Body of pancreas (tissue), 4 donors: ENCODE data around the gene CDC42EP5.

Experiments used
- POLR2A ChIP-seq, 3 donors: fragments of 450-650 bp; IDR thresholded peaks; one replicate each; pipeline ENCODE4 v1.6.1; 2016; ENCODE audit warnings: antibody characterized with exemption in 3 of 3, mild to moderate bottlenecking in 2 of 3
- TF ChIP-seq, protein P1 (sequence below), 7 experiments: fragments of 450-650 bp in 4 of 7; fragments of 200-600 bp in 3 of 7; sonication (generic) in 3 of 7; IDR thresholded peaks; one replicate each; pipeline ENCODE4 v1.5.1; 2016 to 2019; ENCODE audit warnings: antibody characterized with exemption in 7 of 7

DNA sequence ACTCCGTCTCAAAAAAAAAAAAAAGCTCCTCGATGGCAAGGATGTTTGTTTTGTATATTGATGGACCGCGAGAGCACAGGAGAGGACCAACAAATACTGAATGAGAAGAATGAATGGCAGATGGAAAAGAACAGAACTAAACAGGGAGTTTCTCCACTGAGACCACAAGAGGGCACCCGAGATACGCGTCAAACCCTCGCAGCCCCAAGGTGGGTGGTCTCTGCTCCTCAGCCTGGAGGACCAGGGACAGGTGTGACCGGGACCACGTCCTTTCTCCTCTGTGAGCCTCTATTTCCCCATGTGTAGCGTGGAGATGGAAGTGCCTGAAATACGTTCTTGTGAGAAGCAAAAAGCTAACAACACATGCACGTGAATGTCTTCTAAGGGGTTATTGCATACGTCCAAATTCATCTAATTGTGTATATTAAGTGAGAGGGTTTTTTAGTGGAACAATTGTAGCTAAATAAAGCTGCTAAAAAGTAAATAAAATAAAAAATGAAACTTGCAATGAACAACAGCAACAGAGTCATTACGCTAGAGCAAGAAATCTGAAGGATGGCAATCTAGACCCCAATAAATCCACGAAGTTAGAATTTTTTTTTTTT lies 8.3 kb upstream of the CDC42EP5 start:
- no peak for TF ChIP-seq POLR2A (IDR thresholded peaks at IDR 0.05)
- TF ChIP-seq, protein P1, sequence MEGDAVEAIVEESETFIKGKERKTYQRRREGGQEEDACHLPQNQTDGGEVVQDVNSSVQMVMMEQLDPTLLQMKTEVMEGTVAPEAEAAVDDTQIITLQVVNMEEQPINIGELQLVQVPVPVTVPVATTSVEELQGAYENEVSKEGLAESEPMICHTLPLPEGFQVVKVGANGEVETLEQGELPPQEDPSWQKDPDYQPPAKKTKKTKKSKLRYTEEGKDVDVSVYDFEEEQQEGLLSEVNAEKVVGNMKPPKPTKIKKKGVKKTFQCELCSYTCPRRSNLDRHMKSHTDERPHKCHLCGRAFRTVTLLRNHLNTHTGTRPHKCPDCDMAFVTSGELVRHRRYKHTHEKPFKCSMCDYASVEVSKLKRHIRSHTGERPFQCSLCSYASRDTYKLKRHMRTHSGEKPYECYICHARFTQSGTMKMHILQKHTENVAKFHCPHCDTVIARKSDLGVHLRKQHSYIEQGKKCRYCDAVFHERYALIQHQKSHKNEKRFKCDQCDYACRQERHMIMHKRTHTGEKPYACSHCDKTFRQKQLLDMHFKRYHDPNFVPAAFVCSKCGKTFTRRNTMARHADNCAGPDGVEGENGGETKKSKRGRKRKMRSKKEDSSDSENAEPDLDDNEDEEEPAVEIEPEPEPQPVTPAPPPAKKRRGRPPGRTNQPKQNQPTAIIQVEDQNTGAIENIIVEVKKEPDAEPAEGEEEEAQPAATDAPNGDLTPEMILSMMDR (IDR thresholded peaks at IDR 0.05) = peak; percentile 28 to 56 (median 48)
